MCF 10A (cell line): Measurements from ENCODE around the gene PROC. TPM values are rescaled to one million over a fixed set of nuclear protein-coding genes. Genes with fewer than 3 reads are reported as not detected.

Source experiments
- BruUV-seq: library from RNA; stranded (reverse); fragments of 400-500 nt; replicated peaks from 2 replicates; lab custom pipeline; 2021; lab: Mats Ljungman, UMichigan
- CTCF ChIA-PET: fragments of 300-600 bp; sonication (Branson Sonifier 250); formaldehyde crosslinking; extraction: SDS; loops from one replicate; lab custom pipeline; 2021; ENCODE audit warnings: antibody characterized with exemption, inconsistent platforms; lab: Yijun Ruan, JAX
- POLR2A ChIA-PET: fragments of 300-600, 350-650 bp; sonication (Branson Sonifier 250); formaldehyde crosslinking; extraction: SDS; loops from one replicate; lab custom pipeline; 2020; ENCODE audit warnings: antibody characterized with exemption, inconsistent platforms; lab: Yijun Ruan, JAX
- DNase-seq: peaks from one replicate; pipeline ENCODE4 v3.0.0-alpha.2; 2018; ENCODE audit not compliant: unreplicated experiment
- H3K27ac Mint-ChIP-seq: one replicate; pipeline ENCODE4 v1.8.0; 2022; ENCODE audit warnings: mild to moderate bottlenecking, low read depth, mixed read lengths; ENCODE audit not compliant: unreplicated experiment
- H3K27me3 Mint-ChIP-seq: one replicate; pipeline ENCODE4 v1.8.0; 2022; ENCODE audit warnings: mixed read lengths; ENCODE audit not compliant: insufficient read depth, unreplicated experiment
- H3K36me3 Mint-ChIP-seq: one replicate; pipeline ENCODE4 v1.8.0; 2022; ENCODE audit warnings: mild to moderate bottlenecking, moderate library complexity, mixed read lengths; ENCODE audit not compliant: insufficient read depth, unreplicated experiment
- H3K4me1 Mint-ChIP-seq: one replicate; pipeline ENCODE4 v1.8.0; 2022; ENCODE audit warnings: mixed read lengths; ENCODE audit not compliant: insufficient read depth, unreplicated experiment
- H3K4me3 Mint-ChIP-seq: one replicate; pipeline ENCODE4 v1.8.0; 2022; ENCODE audit warnings: mild to moderate bottlenecking, moderate library complexity, mixed read lengths; ENCODE audit not compliant: unreplicated experiment
- H3K9me3 Mint-ChIP-seq: one replicate; pipeline ENCODE4 v1.8.0; 2022; ENCODE audit warnings: mixed read lengths; ENCODE audit not compliant: unreplicated experiment
- CTCF ChIP-seq: fragments of 200-600 bp; IDR thresholded peaks from one replicate; pipeline ENCODE4 v1.8.0; 2022; ENCODE audit warnings: antibody characterized with exemption, mild to moderate bottlenecking; ENCODE audit not compliant: unreplicated experiment
- intact Hi-C: fragments of 100-400 bp; cut with micrococcal nuclease; formaldehyde crosslinking; loops from 2 replicates; pipeline ENCODE4 v1.14.1; 2022
- total RNA-seq: library from RNA; stranded (reverse); gene quantifications from 2 replicates; pipeline ENCODE4 v1.2.3, GENCODE V29; 2022

PROC gene
- total RNA-seq, 1 experiment from 2014 or later: not detected

GRCh38 chr2:127453392-127454171, 35.4 kb downstream of the PROC start:
- POLR2A ChIA-PET: interaction anchor here (0.8 to 1.7 kb wide), 2 partner anchors 55 to 67 kb away, joined by 3 read pairs; no protein-coding TSS in a partner anchor
- Mint-ChIP-seq H3K9me3 (no peaks in the 10 kb centered on the region), H3K27ac (no peak overlapping the region), H3K27me3 (no peaks in the 10 kb centered on the region), H3K4me3 (no peak overlapping the region), H3K4me1 (no peaks in the 10 kb centered on the region), H3K36me3 (peaks cover 11% of the 10 kb centered on the region)
- TF ChIP-seq CTCF: no peak
- CTCF ChIA-PET: interaction anchor here (0.7 to 1.1 kb wide), 2 partner anchors 129 to 286 kb away, joined by 3 to 6 read pairs; no protein-coding TSS in a partner anchor
- DNase-seq: peak; percentile 12
- intact Hi-C loops: no loop called here
- no TSS peak for BruUV-seq

- POLR2A ChIA-PET: no interaction called here
- H3K27me3 Mint-ChIP-seq: no peaks in the 10 kb centered on the region
- H3K4me1 Mint-ChIP-seq: no peaks in the 10 kb centered on the region
- DNase-seq: no peak
- intact Hi-C loops: no loop called here
- no peak for TF ChIP-seq CTCF
- no peak overlapping the region for H3K27ac Mint-ChIP-seq
- H3K36me3 Mint-ChIP-seq: peaks cover 14% of the 10 kb centered on the region
- BruUV-seq: no TSS peak
- H3K9me3 Mint-ChIP-seq: no peaks in the 10 kb centered on the region
- no peak overlapping the region for H3K4me3 Mint-ChIP-seq
- CTCF ChIA-PET: interaction anchor here (0.5 to 1.1 kb wide), 2 partner anchors 130 to 405 kb away, joined by 3 to 6 read pairs; no protein-coding TSS in a partner anchor
Measured at GRCh38 chr2:127454595-127455565, 36.7 kb downstream of the PROC start.

- ChIA-PET POLR2A (no interaction called here), CTCF (interaction anchor here (0.5 to 0.7 kb wide), 2 partner anchors 133 to 406 kb away, joined by 3 read pairs; no protein-coding TSS in a partner anchor)
- Mint-ChIP-seq H3K36me3 (peaks cover 14% of the 10 kb centered on the region), H3K27ac (no peak overlapping the region), H3K4me1 (no peaks in the 10 kb centered on the region), H3K27me3 (no peaks in the 10 kb centered on the region), H3K9me3 (no peaks in the 10 kb centered on the region), H3K4me3 (no peak overlapping the region)
- intact Hi-C loops: no loop called here
- TF ChIP-seq CTCF: no peak
- no TSS peak for BruUV-seq
- DNase-seq: no peak
Measured at GRCh38 chr2:127455566-127456493, 37.6 kb downstream of the PROC start.
